Muscle layer of duodenum (tissue), 2 donors: Measurements from ENCODE around the gene IL17RA.

Source experiments
- H3K27ac ChIP-seq: one replicate; pipeline ENCODE4 v1.7.0; 2013; ENCODE audit warnings: mild to moderate bottlenecking, low read length
- H3K27me3 ChIP-seq: one replicate; pipeline ENCODE4 v1.7.0; 2013; ENCODE audit warnings: low read depth, mild to moderate bottlenecking, control low read depth, low read length
- H3K36me3 ChIP-seq, 2 donors: one replicate each; pipeline ENCODE4 v1.7.0; 2013; ENCODE audit warnings: low read length in 2 of 2, control low read depth in 1 of 2, mild to moderate bottlenecking in 1 of 2; ENCODE audit not compliant: insufficient read depth in 2 of 2, control insufficient read depth in 1 of 2
- H3K4me1 ChIP-seq, 2 donors: one replicate each; pipeline ENCODE4 v1.7.0; 2013; ENCODE audit warnings: low read length in 2 of 2, mild to moderate bottlenecking in 2 of 2, control low read depth in 1 of 2, moderate library complexity in 1 of 2; ENCODE audit not compliant: insufficient read depth in 2 of 2, control insufficient read depth in 1 of 2
- H3K4me3 ChIP-seq, 2 donors: one replicate each; pipeline ENCODE4 v1.7.0; 2013; ENCODE audit warnings: low read length in 2 of 2, low read depth in 1 of 2, mild to moderate bottlenecking in 1 of 2
- H3K9me3 ChIP-seq, 2 donors: one replicate each; pipeline ENCODE4 v1.7.0; 2013; ENCODE audit warnings: low read length in 2 of 2, control low read depth in 1 of 2, mild to moderate bottlenecking in 1 of 2; ENCODE audit not compliant: control insufficient read depth in 1 of 2
- donor health status: healthy.

IL17RA gene

GRCh38 chr22:17149076-17149815 is 64.4 kb downstream of the IL17RA start:
- H3K27ac ChIP-seq: peak overlapping the region; percentile 70
- H3K9me3 ChIP-seq: no peaks in the 10 kb centered on the region

GRCh38 chr22:17152340-17152739 is 67.5 kb downstream of the IL17RA start:
- Histone ChIP-seq H3K4me3 (no peak overlapping the region), H3K36me3 (peaks cover 5 to 8% of the 10 kb centered on the region in 2 donors), H3K27me3 (no peaks in the 10 kb centered on the region), H3K4me1 (peaks cover 4 to 6% of the 10 kb centered on the region in 2 donors), H3K9me3 (no peaks in the 10 kb centered on the region), H3K27ac (peak overlapping the region; percentile 52)

More at GRCh38 chr22:17149076-17149815, 64.4 kb downstream of the IL17RA start:
- Histone ChIP-seq H3K4me3 (no peak overlapping the region), H3K27me3 (no peaks in the 10 kb centered on the region), H3K4me1 (peaks cover 0 to 4% of the 10 kb centered on the region in 2 donors), H3K36me3 (peaks cover 11 to 13% of the 10 kb centered on the region in 2 donors)

GRCh38 chr22:17152971-17153370 is 68.2 kb downstream of the IL17RA start:
- Histone ChIP-seq H3K4me1 (peaks cover 10 to 12% of the 10 kb centered on the region in 2 donors), H3K27ac (no peak overlapping the region)

GRCh38 chr22:17155941-17156340 is 71.1 kb downstream of the IL17RA start:
- Histone ChIP-seq H3K27ac (no peak overlapping the region), H3K4me3 (no peak overlapping the region), H3K4me1 (peaks cover 8 to 22% of the 10 kb centered on the region in 2 donors), H3K9me3 (no peaks in the 10 kb centered on the region), H3K27me3 (no peaks in the 10 kb centered on the region), H3K36me3 (no peaks in the 10 kb centered on the region)

More at GRCh38 chr22:17152971-17153370, 68.2 kb downstream of the IL17RA start:
- Histone ChIP-seq H3K36me3 (peaks cover 0 to 8% of the 10 kb centered on the region in 2 donors), H3K9me3 (no peaks in the 10 kb centered on the region), H3K27me3 (no peaks in the 10 kb centered on the region), H3K4me3 (no peak overlapping the region)

GRCh38 chr22:17157714-17158113 is 72.9 kb downstream of the IL17RA start:
- H3K27ac ChIP-seq: no peak overlapping the region
- no peaks in the 10 kb centered on the region for H3K9me3 ChIP-seq
- no peaks in the 10 kb centered on the region for H3K36me3 ChIP-seq
- H3K27me3 ChIP-seq: no peaks in the 10 kb centered on the region
- peaks cover 8 to 22% of the 10 kb centered on the region in 2 donors for H3K4me1 ChIP-seq
- H3K4me3 ChIP-seq: peak overlapping the region in 1 of 2 donors; percentile 86

- peak overlapping the region; percentile 67 for H3K27ac ChIP-seq
- H3K36me3 ChIP-seq: no peaks in the 10 kb centered on the region
- H3K4me1 ChIP-seq: peaks cover 8 to 22% of the 10 kb centered on the region in 2 donors
- no peaks in the 10 kb centered on the region for H3K27me3 ChIP-seq
- H3K9me3 ChIP-seq: no peaks in the 10 kb centered on the region
- peak overlapping the region; percentile 68 to 86 for H3K4me3 ChIP-seq
These were observed 73.4 kb downstream of the IL17RA start for GRCh38 chr22:17158176-17158567.

GRCh38 chr22:17158568-17159503 is 74.0 kb downstream of the IL17RA start, which contains the start of gene HDHD5:
HDHD5 (minus strand) TSS chr22:17159277; CDS start chr22:17159251, 26 bp downstream.
- H3K4me1 ChIP-seq: peaks cover 8 to 22% of the 10 kb centered on the region in 2 donors
- no peaks in the 10 kb centered on the region for H3K36me3 ChIP-seq
- no peaks in the 10 kb centered on the region for H3K27me3 ChIP-seq
- H3K4me3 ChIP-seq: peak within 1 kb of the TSS; percentile 81 to 86
- no peaks in the 10 kb centered on the region for H3K9me3 ChIP-seq
- H3K27ac ChIP-seq: peak within 1 kb of the TSS; percentile 67

GRCh38 chr22:17159504-17159951 is 74.7 kb downstream of the IL17RA start:
- H3K36me3 ChIP-seq: no peaks in the 10 kb centered on the region
- peak overlapping the region; percentile 81 to 86 for H3K4me3 ChIP-seq
- H3K4me1 ChIP-seq: peaks cover 8 to 22% of the 10 kb centered on the region in 2 donors
- H3K9me3 ChIP-seq: no peaks in the 10 kb centered on the region
- no peaks in the 10 kb centered on the region for H3K27me3 ChIP-seq
- peak overlapping the region; percentile 39 for H3K27ac ChIP-seq

- Histone ChIP-seq H3K4me1 (peaks cover 8 to 21% of the 10 kb centered on the region in 2 donors), H3K9me3 (no peaks in the 10 kb centered on the region), H3K27me3 (no peaks in the 10 kb centered on the region), H3K36me3 (no peaks in the 10 kb centered on the region), H3K27ac (no peak overlapping the region), H3K4me3 (no peak overlapping the region)
These were observed 77.2 kb downstream of the IL17RA start for GRCh38 chr22:17161991-17162390.

GRCh38 chr22:17162731-17163130 is 77.9 kb downstream of the IL17RA start:
- H3K36me3 ChIP-seq: no peaks in the 10 kb centered on the region
- no peak overlapping the region for H3K27ac ChIP-seq

More at GRCh38 chr22:17162731-17163130, 77.9 kb downstream of the IL17RA start:
- Histone ChIP-seq H3K27me3 (no peaks in the 10 kb centered on the region), H3K4me3 (no peak overlapping the region), H3K9me3 (no peaks in the 10 kb centered on the region), H3K4me1 (peaks cover 3 to 14% of the 10 kb centered on the region in 2 donors)
